DOHH2 (cell line): ENCODE data around the gene ZNF335.

Source experiments
- H3F3A ChIP-seq: fragments of 200-600 bp; sonication (generic), shearing (Covaris generic); 2 replicates; pipeline ENCODE4 v1.6.0; 2016; ENCODE audit warnings: antibody characterized with exemption, mild to moderate bottlenecking; ENCODE audit not compliant: control insufficient read depth, insufficient read depth
- H3K27ac ChIP-seq: fragments of 200-600 bp; sonication (generic); 2 replicates; pipeline ENCODE4 v1.5.1; 2014; ENCODE audit warnings: low read depth, mild to moderate bottlenecking, low read length, moderate library complexity
- H3K27me3 ChIP-seq: fragments of 200-600 bp; sonication (generic); 2 replicates; pipeline ENCODE4 v1.6.1; 2014; ENCODE audit warnings: mild to moderate bottlenecking, low read length, mixed read lengths; ENCODE audit not compliant: control insufficient read depth
- H3K36me3 ChIP-seq: fragments of 200-600 bp; sonication (generic); 2 replicates; pipeline ENCODE4 v1.6.1; 2014; ENCODE audit warnings: mild to moderate bottlenecking, low read length, moderate library complexity, mixed read lengths; ENCODE audit not compliant: control insufficient read depth
- H3K4me1 ChIP-seq: fragments of 200-600 bp; sonication (generic); 2 replicates; pipeline ENCODE4 v1.6.1; 2014; ENCODE audit warnings: mild to moderate bottlenecking, low read length, mixed read lengths; ENCODE audit not compliant: control insufficient read depth
- H3K4me2 ChIP-seq: fragments of 200-600 bp; sonication (generic); 2 replicates; pipeline ENCODE4 v1.6.0; 2014; ENCODE audit warnings: mild to moderate bottlenecking, low read length, moderate library complexity
- H3K4me3 ChIP-seq: fragments of 200-600 bp; sonication (generic); 2 replicates; pipeline ENCODE4 v1.5.1; 2014; ENCODE audit warnings: mild to moderate bottlenecking, low read length, mixed read lengths
- H3K79me2 ChIP-seq: fragments of 200-600 bp; sonication (generic); 2 replicates; pipeline ENCODE4 v1.6.1; 2014; ENCODE audit warnings: mild to moderate bottlenecking, low read length, mixed read lengths; ENCODE audit not compliant: control insufficient read depth
- H3K9me2 ChIP-seq: fragments of 200-600 bp; sonication (generic); replicated peaks from 2 replicates; pipeline ENCODE4 v1.6.1; 2014; ENCODE audit warnings: mild to moderate bottlenecking, low read length, mixed read lengths; ENCODE audit not compliant: control insufficient read depth
- H3K9me3 ChIP-seq: fragments of 200-600 bp; sonication (generic); 2 replicates; pipeline ENCODE4 v1.6.1; 2014; ENCODE audit warnings: antibody characterized with exemption, low read length, mixed read lengths; ENCODE audit not compliant: control insufficient read depth, insufficient read depth
- H4K20me1 ChIP-seq: fragments of 200-600 bp; sonication (generic); 2 replicates; pipeline ENCODE4 v1.6.0; 2014; ENCODE audit warnings: low read depth, mild to moderate bottlenecking, antibody characterized with exemption, low read length, moderate library complexity; ENCODE audit not compliant: control insufficient read depth, insufficient read depth
- CTCF ChIP-seq: fragments of 200-600 bp; sonication (generic); IDR thresholded peaks from one replicate; pipeline ENCODE4 v1.5.1; 2014; ENCODE audit warnings: antibody characterized with exemption, mild to moderate bottlenecking, low read depth, low read length; ENCODE audit not compliant: poor library complexity, severe bottlenecking
- EZH2phosphoT487 ChIP-seq: fragments of 200-600 bp; sonication (generic); IDR thresholded peaks from 2 replicates; pipeline ENCODE4 v1.6.1; 2017; ENCODE audit warnings: borderline replicate concordance, mild to moderate bottlenecking, antibody characterized with exemption, low read length, moderate library complexity, mixed read lengths

Gene ZNF335

GRCh38 chr20:46011631-46012482 is 39.9 kb upstream of the ZNF335 start:
- H3K4me1 ChIP-seq: peaks cover 8% of the 10 kb centered on the region
- peaks cover 53% of the 10 kb centered on the region for H3K27me3 ChIP-seq
- TF ChIP-seq EZH2phosphoT487: no peak
- peak; percentile 90 for TF ChIP-seq CTCF
- H3K4me2 ChIP-seq: peak overlapping the region; percentile 14; the same call in 1 of the 2 replicates
- H3K79me2 ChIP-seq: no peaks in the 10 kb centered on the region
- H3K4me3 ChIP-seq: no peak overlapping the region
- no peaks in the 10 kb centered on the region for H3K9me3 ChIP-seq
- H3K9me2 ChIP-seq: no peaks in the 10 kb centered on the region
- no peak overlapping the region for H3K27ac ChIP-seq
- no peaks in the 10 kb centered on the region for H3K36me3 ChIP-seq
- H4K20me1 ChIP-seq: no peaks in the 10 kb centered on the region
- H3F3A ChIP-seq: no peaks in the 10 kb centered on the region

GRCh38 chr20:46010491-46011391 is 38.7 kb upstream of the ZNF335 start:
- Histone ChIP-seq H3K4me3 (no peak overlapping the region), H3K9me3 (no peaks in the 10 kb centered on the region), H3K36me3 (no peaks in the 10 kb centered on the region), H3K9me2 (no peaks in the 10 kb centered on the region), H3K4me1 (peaks cover 8% of the 10 kb centered on the region), H3K79me2 (no peaks in the 10 kb centered on the region), H3K27ac (no peak overlapping the region), H4K20me1 (no peaks in the 10 kb centered on the region), H3F3A (no peaks in the 10 kb centered on the region), H3K4me2 (no peak overlapping the region), H3K27me3 (peaks cover 64% of the 10 kb centered on the region)
- TF ChIP-seq EZH2phosphoT487: no peak
- no peak for TF ChIP-seq CTCF

GRCh38 chr20:46009816-46010215 is 37.8 kb upstream of the ZNF335 start:
- Histone ChIP-seq H3K9me3 (no peaks in the 10 kb centered on the region), H3F3A (no peaks in the 10 kb centered on the region), H3K9me2 (no peaks in the 10 kb centered on the region), H3K27me3 (peaks cover 68% of the 10 kb centered on the region), H3K36me3 (no peaks in the 10 kb centered on the region), H3K4me1 (peaks cover 17% of the 10 kb centered on the region), H4K20me1 (no peaks in the 10 kb centered on the region), H3K4me2 (no peak overlapping the region), H3K79me2 (no peaks in the 10 kb centered on the region), H3K27ac (no peak overlapping the region), H3K4me3 (no peak overlapping the region)
- TF ChIP-seq EZH2phosphoT487 (no peak), CTCF (no peak)
